ENCODE results near the gene DENND1A.

DNA sequence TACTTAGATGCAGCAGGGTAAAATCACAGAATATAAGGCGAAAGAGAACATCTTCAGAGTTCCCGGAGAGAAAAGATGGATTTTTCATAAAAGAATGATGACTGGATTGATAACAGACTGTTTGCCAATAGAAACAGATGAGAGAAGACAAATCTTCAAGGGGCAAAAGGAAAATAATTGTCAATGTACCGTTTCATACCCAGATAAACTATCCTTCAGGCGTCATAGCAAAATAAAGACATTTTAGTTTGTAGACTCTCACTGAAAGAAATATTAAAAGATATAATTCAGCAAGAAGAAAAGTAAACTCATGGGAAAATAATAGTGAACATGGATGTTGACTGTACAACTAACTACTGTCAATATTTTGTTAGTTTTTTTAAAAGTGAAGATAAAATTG lies 399.7 kb downstream of the DENND1A start:
- TF ChIP-seq, protein P1, sequence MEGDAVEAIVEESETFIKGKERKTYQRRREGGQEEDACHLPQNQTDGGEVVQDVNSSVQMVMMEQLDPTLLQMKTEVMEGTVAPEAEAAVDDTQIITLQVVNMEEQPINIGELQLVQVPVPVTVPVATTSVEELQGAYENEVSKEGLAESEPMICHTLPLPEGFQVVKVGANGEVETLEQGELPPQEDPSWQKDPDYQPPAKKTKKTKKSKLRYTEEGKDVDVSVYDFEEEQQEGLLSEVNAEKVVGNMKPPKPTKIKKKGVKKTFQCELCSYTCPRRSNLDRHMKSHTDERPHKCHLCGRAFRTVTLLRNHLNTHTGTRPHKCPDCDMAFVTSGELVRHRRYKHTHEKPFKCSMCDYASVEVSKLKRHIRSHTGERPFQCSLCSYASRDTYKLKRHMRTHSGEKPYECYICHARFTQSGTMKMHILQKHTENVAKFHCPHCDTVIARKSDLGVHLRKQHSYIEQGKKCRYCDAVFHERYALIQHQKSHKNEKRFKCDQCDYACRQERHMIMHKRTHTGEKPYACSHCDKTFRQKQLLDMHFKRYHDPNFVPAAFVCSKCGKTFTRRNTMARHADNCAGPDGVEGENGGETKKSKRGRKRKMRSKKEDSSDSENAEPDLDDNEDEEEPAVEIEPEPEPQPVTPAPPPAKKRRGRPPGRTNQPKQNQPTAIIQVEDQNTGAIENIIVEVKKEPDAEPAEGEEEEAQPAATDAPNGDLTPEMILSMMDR (IDR thresholded peaks at IDR 0.05) = no peak
- TF ChIP-seq POLR2A (IDR thresholded peaks at IDR 0.05) = no peak

All from heart left ventricle (tissue), 13 donors.